Activated CD8-positive, alpha-beta memory T cell treated with anti-CD3 and anti-CD28 coated beads, Interleukin-2, amount 50 U/mL, for 1 hour (primary cell): ENCODE results near the gene CIAPIN1.

Source experiments
- DNase-seq: peaks from one replicate; pipeline ENCODE4 v3.0.0-alpha.2; 2020; ENCODE audit errors: extremely low read depth

CIAPIN1 gene

GRCh38 chr16:57382535-57383275 is 64.5 kb downstream of the CIAPIN1 start:
- no peak for DNase-seq

GRCh38 chr16:57381791-57382534 is 65.2 kb downstream of the CIAPIN1 start:
- DNase-seq = no peak

GRCh38 chr16:57380671-57381462 is 66.3 kb downstream of the CIAPIN1 start:
- no peak for DNase-seq

GRCh38 chr16:57379579-57379978 is 67.6 kb downstream of the CIAPIN1 start:
- DNase-seq = no peak
